HepG2 (cell line): ENCODE results near the gene NARF. TPM values are rescaled to one million over a fixed set of nuclear protein-coding genes. Genes with fewer than 3 reads are reported as not detected.
A peak's percentile ranks its signal among the peaks of the same experiment; 100 is the strongest.

ENCODE experiments used
- FOXC1 ChIP-seq: sonication (generic); formaldehyde crosslinking; IDR thresholded peaks from 2 replicates; pipeline ENCODE4 v1.8.0; 2022; ENCODE audit warnings: mild to moderate bottlenecking, missing genetic modification reagents, borderline replicate concordance
- FOXJ3 ChIP-seq: sonication (generic); formaldehyde crosslinking; IDR thresholded peaks from 2 replicates; pipeline ENCODE4 v1.4.0; 2020; ENCODE audit warnings: missing genetic modification reagents, mild to moderate bottlenecking, borderline replicate concordance
- GATA4 ChIP-seq: sonication (generic); IDR thresholded peaks from 2 replicates; pipeline ENCODE4 v1.6.1; 2016; ENCODE audit warnings: antibody characterized with exemption, low read depth, borderline replicate concordance
- HNF1B ChIP-seq: sonication (generic); formaldehyde crosslinking; IDR thresholded peaks from 2 replicates; pipeline ENCODE4 v1.5.1; 2020; ENCODE audit warnings: mild to moderate bottlenecking, moderate library complexity, missing genetic modification reagents
- HOXA3 ChIP-seq: sonication (generic); formaldehyde crosslinking; IDR thresholded peaks from 2 replicates; pipeline ENCODE4 v1.5.0; 2020; ENCODE audit warnings: missing genetic modification reagents
- MAX ChIP-seq: IDR thresholded peaks from 2 replicates; pipeline ENCODE4 v1.6.1; 2012; ENCODE audit warnings: inconsistent platforms
- NR2C2 ChIP-seq: sonication (generic); formaldehyde crosslinking; IDR thresholded peaks from 2 replicates; pipeline ENCODE4 v1.4.0; 2020; ENCODE audit warnings: missing genetic modification reagents, mild to moderate bottlenecking, moderate library complexity, borderline replicate concordance
- RBM22 ChIP-seq: fragments of 200-400 bp; formaldehyde crosslinking; optimal IDR thresholded peaks from 2 replicates; pipeline ENCODE3; 2017; ENCODE audit warnings: mild to moderate bottlenecking, low read length, moderate library complexity
- SALL1 ChIP-seq: sonication (generic); formaldehyde crosslinking; IDR thresholded peaks from 2 replicates; pipeline ENCODE4 v1.8.0; 2022; ENCODE audit warnings: mild to moderate bottlenecking, missing genetic modification reagents
- TCF12 ChIP-seq, 2 experiments: fragments of 450-650 bp in 1 of 2; sonication (generic) in 1 of 2; formaldehyde crosslinking in 1 of 2; IDR thresholded peaks; 2 replicates each; pipeline versions ENCODE4 v1.6.1 to v1.8.0; 2017 to 2022; ENCODE audit warnings: antibody characterized with exemption in 1 of 2, mild to moderate bottlenecking in 1 of 2, missing genetic modification reagents in 1 of 2, moderate library complexity in 1 of 2
- ZNF318 ChIP-seq: sonication (generic); formaldehyde crosslinking; IDR thresholded peaks from 2 replicates; pipeline ENCODE4 v1.4.0; 2020; ENCODE audit warnings: mild to moderate bottlenecking, missing genetic modification reagents
- ZNF335 ChIP-seq: sonication (generic); formaldehyde crosslinking; IDR thresholded peaks from 2 replicates; pipeline ENCODE4 v1.4.0; 2020; ENCODE audit warnings: missing genetic modification reagents
- ZNF574 ChIP-seq: sonication (generic); formaldehyde crosslinking; IDR thresholded peaks from 2 replicates; pipeline ENCODE4 v1.4.0; 2020; ENCODE audit warnings: missing genetic modification reagents
- ZNF7 ChIP-seq: IDR thresholded peaks from 2 replicates; pipeline ENCODE4 v1.6.1; 2016; ENCODE audit warnings: missing biosample characterization, missing genetic modification reagents
- ZSCAN25 ChIP-seq: sonication (generic); formaldehyde crosslinking; IDR thresholded peaks from 2 replicates; pipeline ENCODE4 v1.8.0; 2022; ENCODE audit warnings: mild to moderate bottlenecking, missing genetic modification reagents
- polyA plus RNA-seq, 8 experiments: library from polyadenylated mRNA; depleted of rRNA in 3 of 8; stranded (reverse) in 7 of 8; unstranded in 1 of 8; fragments of >200 nt; fragmentation: Illumina TruSeq in 4 of 8; extraction: Trizol in 4 of 8; gene quantifications; 2 replicates each; pipeline versions ENCODE4 v1.2.1 to v1.2.3, GENCODE V29; 2011 to 2016; ENCODE audit warnings: low read depth in 4 of 8, missing spikeins in 1 of 8, mixed read lengths in 1 of 8; ENCODE audit not compliant: insufficient read depth in 1 of 8
- total RNA-seq, 5 experiments: library from RNA; depleted of rRNA; stranded (reverse); fragments of >200 nt; fragmentation: Illumina TruSeq; extraction: Trizol; gene quantifications; 2 replicates each; pipeline ENCODE4 v1.2.3, GENCODE V29; 2016; ENCODE audit warnings: low read depth in 1 of 5

NARF gene
- total and polyA plus RNA-seq, 2 of the 13 experiments (the other 11 are each of a cell fraction or from before 2014, with no cell fraction given), result 61.1 to 144 TPM

GRCh38 chr17:82461827-82462524 is 3.4 kb downstream of the NARF start (continued):
- TF ChIP-seq ZNF574 (peak; percentile 64), TCF12 (IDR thresholded peaks at IDR 0.05) (no peak), TCF12 (CRISPR knock-in tag; IDR thresholded peaks at IDR 0.05) (peak; percentile 45; the same call in 1 of the 2 replicates), RBM22 (peak; percentile 55), SALL1 (CRISPR knock-in tag) (peak; percentile 88), HOXA3 (CRISPR knock-in tag) (peak; percentile 77), MAX (peak; percentile 46; the same call in 1 of the 2 replicates), FOXJ3 (CRISPR knock-in tag) (peak; percentile 62; the same call in 1 of the 2 replicates), FOXC1 (no peak), HNF1B (CRISPR knock-in tag) (peak; percentile 44; the same call in 1 of the 2 replicates), ZSCAN25 (CRISPR knock-in tag) (peak; percentile 56; the same call in 1 of the 2 replicates), ZNF7 (CRISPR knock-in tag) (no peak), ZNF318 (CRISPR knock-in tag) (no peak; the same call in 1 of the 2 replicates), NR2C2 (peak; percentile 38; the same call in 1 of the 2 replicates), GATA4 (peak; percentile 70; the same call in 1 of the 2 replicates), ZNF335 (CRISPR knock-in tag) (no peak)
